ENCODE data around the gene SQSTM1.

The SQSTM1 gene

DNA sequence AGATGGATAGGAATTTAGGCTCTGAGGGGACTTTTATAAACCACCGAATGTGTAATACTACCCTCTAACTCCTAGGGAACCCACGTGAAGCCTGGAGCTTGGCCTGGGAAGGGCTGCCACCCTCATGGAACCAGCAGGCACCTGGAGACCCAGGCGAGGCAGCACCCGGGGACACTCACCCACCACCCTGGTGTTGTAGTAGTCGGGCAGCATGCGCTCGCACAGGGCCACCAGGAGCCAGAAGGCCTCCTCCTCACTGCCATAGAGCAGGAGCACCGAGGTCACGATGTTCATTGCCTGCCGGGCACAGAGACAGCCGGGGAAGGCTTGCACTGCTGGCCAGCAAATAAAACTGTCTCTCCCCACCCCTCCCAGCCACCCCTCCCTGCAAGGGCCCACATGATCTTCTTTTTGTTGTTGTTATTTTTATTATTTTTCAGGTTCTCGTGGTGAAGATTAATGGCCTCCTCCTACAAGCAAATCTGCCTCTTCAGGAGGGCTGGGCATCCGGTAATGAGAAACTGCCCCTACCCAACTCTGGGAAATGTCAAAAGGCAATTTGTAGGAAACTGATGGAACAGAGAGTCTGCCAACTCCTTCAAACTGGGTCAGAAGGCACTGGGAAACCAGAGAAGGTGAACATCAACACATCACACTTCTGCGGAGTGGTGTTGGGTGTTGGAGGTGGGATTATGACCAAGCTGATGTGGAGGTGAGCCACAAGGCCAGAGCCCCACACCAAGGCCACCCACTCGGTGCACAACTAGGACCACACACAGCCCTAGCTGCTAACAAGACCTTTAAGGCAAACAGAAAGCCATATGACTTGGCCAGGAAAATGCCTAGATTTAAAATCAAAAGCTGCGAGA lies 55.3 kb downstream of the SQSTM1 start:
- DNase-seq: no peak

DNA sequence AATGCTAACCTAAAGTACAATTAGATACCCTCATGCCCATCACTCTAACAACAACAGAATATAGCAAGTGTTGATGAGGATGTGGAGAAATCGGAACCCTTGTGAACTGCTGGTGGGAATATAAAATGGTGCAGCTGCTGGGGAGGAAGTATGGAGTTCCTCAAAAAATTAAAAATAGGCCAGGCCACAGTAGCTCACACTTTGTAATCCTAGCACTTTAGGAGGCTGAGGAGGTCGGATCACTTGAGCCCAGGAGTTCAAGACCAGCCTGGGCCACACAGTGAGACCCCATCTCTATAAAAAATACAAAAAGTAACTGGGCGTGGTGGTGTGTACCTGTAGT lies 55.9 kb downstream of the SQSTM1 start:
- no peak for DNase-seq

GRCh38 chr5:179878222-179879002 lies 57.7 kb downstream of the SQSTM1 start:
- no peak for DNase-seq

DNA sequence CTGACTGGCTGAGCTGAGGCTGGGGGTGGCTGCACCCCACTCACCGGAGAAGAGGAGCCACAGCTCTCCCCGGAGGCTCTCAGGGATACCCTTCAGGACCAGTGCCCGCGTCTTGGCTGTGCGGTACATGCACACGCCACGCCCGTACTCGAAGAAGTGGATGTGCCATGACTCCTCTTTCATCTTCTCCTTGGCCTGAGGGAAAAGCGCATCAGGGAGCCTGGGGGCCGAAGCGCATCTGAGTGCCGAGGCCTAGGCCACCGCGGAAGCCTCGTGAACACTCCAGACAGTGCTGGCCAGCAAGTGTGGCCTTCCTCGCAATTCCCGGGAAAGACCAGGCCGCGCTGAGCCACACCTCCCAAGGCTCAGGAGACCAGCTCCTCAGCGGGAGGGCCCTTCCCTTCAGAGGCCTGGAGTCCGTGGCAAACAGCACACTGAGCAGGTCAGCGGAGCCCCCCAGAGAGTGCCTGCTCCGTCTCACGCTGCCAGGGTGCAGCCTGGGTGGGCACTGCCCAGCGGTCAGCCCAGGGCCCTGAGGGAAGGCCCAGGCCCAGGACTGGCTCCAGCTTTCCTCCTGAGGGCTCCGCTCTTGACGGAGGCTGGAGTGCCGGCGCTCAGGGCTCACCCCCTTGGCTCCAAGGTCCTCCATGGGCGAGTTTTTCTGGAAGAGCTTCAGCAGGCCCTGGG lies 58.4 kb downstream of the SQSTM1 start:
- DNase-seq: no peak

- no peak for DNase-seq
Measured at GRCh38 chr5:179879690-179880010, 58.9 kb downstream of the SQSTM1 start.

DNA sequence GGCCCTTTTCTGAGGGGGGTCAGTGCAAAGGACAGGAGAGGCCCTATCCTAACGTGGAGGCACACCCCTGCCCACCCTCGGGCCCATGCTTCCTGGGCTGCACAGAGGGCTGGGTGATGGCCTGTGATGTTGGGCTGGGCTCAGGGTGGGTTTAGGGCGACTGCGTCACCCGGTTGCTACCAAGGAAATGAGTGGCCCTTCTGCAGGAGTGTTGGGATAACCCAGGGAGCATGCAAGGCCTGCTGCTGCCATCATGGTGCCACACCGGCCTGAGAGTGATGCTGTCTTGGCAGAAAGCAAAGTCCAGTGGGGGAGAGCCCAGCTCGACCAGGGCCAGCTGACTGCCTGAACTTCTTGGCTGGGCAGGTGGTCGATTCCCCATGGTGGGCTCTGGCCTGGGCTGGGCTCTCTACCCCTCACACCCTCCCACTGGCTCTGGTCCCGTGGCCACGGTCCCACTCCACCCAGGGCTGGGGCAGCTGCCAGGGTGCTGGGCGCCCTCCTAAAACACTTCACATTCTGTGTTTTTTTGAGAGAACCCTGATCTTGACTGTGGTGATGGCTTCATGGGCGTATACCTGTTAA lies 59.5 kb downstream of the SQSTM1 start:
- DNase-seq: no peak

DNA sequence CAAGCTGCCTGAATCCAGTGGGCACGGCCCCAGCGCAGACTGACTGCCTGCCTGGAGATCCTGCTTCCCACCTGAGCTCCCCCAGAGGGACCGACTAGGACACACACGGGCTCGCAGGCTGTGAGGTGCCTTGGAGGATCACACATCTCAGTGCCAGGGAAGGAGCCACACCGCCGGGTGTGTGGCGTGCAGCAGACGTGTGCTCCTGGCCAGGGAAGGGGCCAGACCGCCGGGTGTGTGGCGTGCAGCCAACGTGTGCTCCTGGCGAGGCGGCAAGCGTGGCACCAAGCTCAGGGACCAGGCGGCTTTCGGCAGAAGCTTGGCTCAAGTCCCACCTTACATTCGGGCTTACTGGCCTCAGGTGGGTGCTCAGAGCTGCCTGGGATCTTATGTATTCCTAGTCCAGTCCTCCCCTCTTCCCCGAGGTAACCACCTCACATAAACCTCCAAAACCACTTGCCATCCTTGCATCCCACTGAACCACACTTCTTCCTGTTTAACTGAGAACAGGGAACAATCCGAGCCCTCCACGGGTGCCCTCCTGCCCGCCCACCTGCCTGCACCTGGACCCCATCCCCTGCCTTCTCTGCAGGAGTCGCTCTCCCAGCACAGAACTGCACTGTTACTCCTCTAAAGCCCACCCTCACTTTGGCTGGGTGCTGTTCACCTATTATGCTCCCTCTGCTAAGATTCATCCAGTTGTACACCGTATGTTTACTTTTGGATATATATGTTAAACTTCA lies 60.3 kb downstream of the SQSTM1 start:
- DNase-seq: no peak

DNA sequence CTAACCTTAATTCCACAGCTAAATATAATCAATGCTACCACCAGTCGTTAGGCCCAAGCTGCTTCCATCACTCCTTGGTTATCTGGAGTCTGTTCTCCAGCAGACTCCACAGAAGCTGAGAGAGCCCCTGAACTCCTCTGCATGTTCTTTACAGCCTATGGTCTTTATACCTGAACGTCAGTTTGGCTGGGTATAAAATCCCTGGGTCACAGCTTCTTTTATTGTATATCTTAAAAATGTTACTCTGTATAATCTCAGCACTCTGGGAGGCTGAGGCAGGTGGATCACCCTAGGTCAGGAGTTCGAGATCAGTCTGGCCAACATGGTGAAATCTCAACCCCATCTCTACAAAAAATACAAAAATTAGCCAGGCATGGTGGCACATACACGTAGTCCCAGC lies 61.6 kb downstream of the SQSTM1 start:
- DNase-seq: no peak

DNA sequence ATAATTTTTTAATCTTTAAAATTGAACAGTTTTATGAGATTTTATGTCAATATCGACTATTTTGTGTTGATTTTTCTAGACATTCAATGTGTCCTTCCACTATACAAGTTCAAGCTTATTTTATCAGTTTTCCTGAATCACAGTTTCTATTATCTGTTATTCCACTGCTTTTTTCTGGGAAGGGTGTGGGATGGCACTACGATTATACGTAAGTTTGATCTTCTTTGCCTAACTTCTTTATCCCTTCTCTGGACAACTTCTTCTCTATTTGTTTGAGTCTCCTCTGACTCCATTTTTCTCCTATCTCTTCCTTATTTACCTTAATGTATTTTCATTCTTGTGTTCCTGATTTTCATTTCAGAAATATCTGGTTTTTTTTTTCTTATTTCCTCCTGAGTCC lies 62.5 kb downstream of the SQSTM1 start:
- no peak for DNase-seq

- no peak for DNase-seq
Measured at GRCh38 chr5:179885491-179886090, 64.9 kb downstream of the SQSTM1 start.

- DNase-seq: no peak
Measured at GRCh38 chr5:179886190-179886911, 65.6 kb downstream of the SQSTM1 start.

GRCh38 chr5:179887095-179887494 lies 66.4 kb downstream of the SQSTM1 start:
- no peak for DNase-seq
